ENCODE data around the gene YIPF3.
A peak's percentile ranks its signal among the peaks of the same experiment; 100 is the strongest.

YIPF3 gene

GRCh38 chr6:43509142-43509983 lies 7.4 kb downstream of the YIPF3 start:
- no peak overlapping the region for H3K27ac ChIP-seq (ENCODE audit: low read depth, low read length)
- no peaks in the 10 kb centered on the region for H3K9me3 ChIP-seq (ENCODE audit: insufficient read depth, low read depth, low read length)
- H3K36me3 ChIP-seq (ENCODE audit: insufficient read depth, low read length), result peaks cover 45% of the 10 kb centered on the region
- H3K4me3 ChIP-seq (ENCODE audit: low read length), result peak overlapping the region; percentile 72
- H3K27me3 ChIP-seq (ENCODE audit: insufficient read depth, low read length), result peaks cover 29% of the 10 kb centered on the region
- no peaks in the 10 kb centered on the region; the same call in 1 of the 2 replicates for H3K4me1 ChIP-seq (ENCODE audit: insufficient read depth, low read length)
- H3K9ac ChIP-seq (ENCODE audit: low read depth, low read length), result no peak overlapping the region
- 12% methylated on average over 69 of the region's 69 CpGs for WGBS

DNA sequence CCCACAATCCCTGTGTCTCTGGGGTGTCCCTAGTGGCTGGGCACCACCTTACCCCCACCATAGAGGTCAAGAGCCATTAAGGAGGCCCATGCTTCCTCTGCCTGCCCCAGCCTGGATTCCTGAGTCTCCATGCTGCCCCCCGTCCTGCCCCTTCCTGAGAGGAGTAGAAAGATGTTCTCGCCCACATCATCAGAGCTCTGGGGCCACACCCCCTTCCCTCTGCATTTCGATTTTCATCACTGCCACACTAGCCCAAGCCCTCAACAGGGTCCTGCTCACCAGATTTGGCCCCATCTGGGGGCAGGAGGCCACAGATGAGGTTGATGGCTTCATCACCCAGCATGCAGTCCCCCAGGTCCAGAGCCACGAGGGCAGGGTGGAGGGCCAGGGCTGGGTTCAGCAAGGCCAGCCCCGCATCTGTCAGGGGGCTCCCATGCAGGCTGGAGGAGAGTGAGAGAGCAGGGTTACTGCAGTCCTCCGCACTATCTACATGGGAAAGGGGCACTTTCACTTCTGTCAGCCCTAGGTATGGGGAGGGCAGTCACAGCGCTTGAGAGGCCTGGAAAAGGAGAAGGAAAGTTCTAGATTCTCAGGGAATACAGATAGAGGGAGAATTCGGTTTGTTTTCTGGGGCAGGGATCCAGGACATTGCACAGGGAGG lies 8.1 kb downstream of the YIPF3 start:
- no peaks in the 10 kb centered on the region for H3K9me3 ChIP-seq (ENCODE audit: insufficient read depth, low read depth, low read length)
- H3K27me3 ChIP-seq (ENCODE audit: insufficient read depth, low read length), result peaks cover 29% of the 10 kb centered on the region
- no peaks in the 10 kb centered on the region; the same call in 1 of the 2 replicates for H3K4me1 ChIP-seq (ENCODE audit: insufficient read depth, low read length)
- H3K27ac ChIP-seq (ENCODE audit: low read depth, low read length), result no peak overlapping the region
- H3K4me3 ChIP-seq (ENCODE audit: low read length), result no peak overlapping the region
- H3K36me3 ChIP-seq (ENCODE audit: insufficient read depth, low read length), result peaks cover 45% of the 10 kb centered on the region
- H3K9ac ChIP-seq (ENCODE audit: low read depth, low read length), result no peak overlapping the region
- WGBS, result 77% methylated on average over 8 of the region's 8 CpGs

- no peak overlapping the region for H3K9ac ChIP-seq (ENCODE audit: low read depth, low read length)
- peaks cover 45% of the 10 kb centered on the region for H3K36me3 ChIP-seq (ENCODE audit: insufficient read depth, low read length)
- H3K4me3 ChIP-seq (ENCODE audit: low read length), result no peak overlapping the region
- 40% methylated on average over 14 of the region's 14 CpGs for WGBS
- H3K27me3 ChIP-seq (ENCODE audit: insufficient read depth, low read length), result peaks cover 29% of the 10 kb centered on the region
- H3K4me1 ChIP-seq (ENCODE audit: insufficient read depth, low read length), result no peaks in the 10 kb centered on the region; the same call in 1 of the 2 replicates
- no peak overlapping the region for H3K27ac ChIP-seq (ENCODE audit: low read depth, low read length)
- no peaks in the 10 kb centered on the region for H3K9me3 ChIP-seq (ENCODE audit: insufficient read depth, low read depth, low read length)
These were observed 9.9 kb downstream of the YIPF3 start for GRCh38 chr6:43506667-43507471.

DNA sequence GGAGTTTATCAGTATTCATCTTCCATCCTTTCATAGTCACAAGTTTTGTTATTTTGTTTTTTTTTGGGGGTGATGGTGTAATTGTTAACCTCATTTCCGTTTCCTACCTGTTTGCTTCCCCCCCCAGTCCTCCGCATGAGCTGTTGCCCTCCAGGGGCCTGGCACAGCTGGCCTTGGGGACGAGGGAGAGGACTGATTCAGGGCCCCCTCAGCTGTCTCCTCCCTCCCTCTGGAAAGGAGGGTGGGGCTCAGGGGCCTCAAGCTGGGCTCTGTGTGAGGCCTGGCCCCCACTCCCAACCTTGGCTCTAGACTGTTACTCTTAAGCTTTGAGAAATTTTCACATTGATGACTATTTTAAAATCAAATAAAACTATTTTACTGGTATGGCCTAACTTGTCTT lies 10.6 kb downstream of the YIPF3 start:
- 87% methylated on average over 3 of the region's 3 CpGs for WGBS
- Histone ChIP-seq H3K9me3 (ENCODE audit: insufficient read depth, low read depth, low read length) (no peaks in the 10 kb centered on the region), H3K36me3 (ENCODE audit: insufficient read depth, low read length) (peaks cover 43% of the 10 kb centered on the region), H3K4me3 (ENCODE audit: low read length) (no peak overlapping the region), H3K9ac (ENCODE audit: low read depth, low read length) (no peak overlapping the region), H3K27me3 (ENCODE audit: insufficient read depth, low read length) (peaks cover 29% of the 10 kb centered on the region), H3K27ac (ENCODE audit: low read depth, low read length) (no peak overlapping the region), H3K4me1 (ENCODE audit: insufficient read depth, low read length) (no peaks in the 10 kb centered on the region)

DNA sequence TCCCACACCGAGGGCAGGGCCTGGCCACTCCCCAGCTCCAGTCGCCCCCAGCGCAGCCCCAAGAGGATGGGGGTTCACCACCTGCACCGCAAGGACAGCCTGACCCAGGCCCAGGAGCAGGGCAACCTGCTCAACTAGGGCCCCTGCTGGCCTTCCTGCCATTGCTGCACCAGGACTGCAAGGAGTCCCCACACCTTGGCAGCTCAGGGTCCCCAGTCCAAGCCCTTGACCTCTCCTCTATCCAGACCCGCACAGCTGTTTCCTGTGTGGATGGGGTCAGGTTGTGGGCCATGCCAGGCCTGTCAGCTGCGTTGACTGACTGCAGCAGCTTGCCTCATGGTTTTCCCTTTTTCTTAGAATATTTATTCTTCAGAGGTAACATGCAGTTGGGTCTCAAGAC lies 11.0 kb downstream of the YIPF3 start:
- H3K36me3 ChIP-seq (ENCODE audit: insufficient read depth, low read length), result peaks cover 48% of the 10 kb centered on the region
- no peak overlapping the region for H3K27ac ChIP-seq (ENCODE audit: low read depth, low read length)
- WGBS, result 87% methylated on average over 6 of the region's 6 CpGs
- no peaks in the 10 kb centered on the region for H3K4me1 ChIP-seq (ENCODE audit: insufficient read depth, low read length)
- no peaks in the 10 kb centered on the region for H3K9me3 ChIP-seq (ENCODE audit: insufficient read depth, low read depth, low read length)
- H3K4me3 ChIP-seq (ENCODE audit: low read length), result no peak overlapping the region
- peaks cover 29% of the 10 kb centered on the region for H3K27me3 ChIP-seq (ENCODE audit: insufficient read depth, low read length)
- H3K9ac ChIP-seq (ENCODE audit: low read depth, low read length), result no peak overlapping the region

GRCh38 chr6:43504756-43505593 lies 11.8 kb downstream of the YIPF3 start:
- Histone ChIP-seq H3K27me3 (ENCODE audit: insufficient read depth, low read length) (peaks cover 28% of the 10 kb centered on the region), H3K27ac (ENCODE audit: low read depth, low read length) (no peak overlapping the region), H3K4me1 (ENCODE audit: insufficient read depth, low read length) (no peaks in the 10 kb centered on the region), H3K9me3 (ENCODE audit: insufficient read depth, low read depth, low read length) (no peaks in the 10 kb centered on the region), H3K4me3 (ENCODE audit: low read length) (no peak overlapping the region), H3K9ac (ENCODE audit: low read depth, low read length) (no peak overlapping the region), H3K36me3 (ENCODE audit: insufficient read depth, low read length) (peaks cover 55% of the 10 kb centered on the region)
- 95% methylated on average over 24 of the region's 26 CpGs for WGBS

GRCh38 chr6:43503443-43503842 lies 13.3 kb downstream of the YIPF3 start:
- H3K27ac ChIP-seq (ENCODE audit: low read depth, low read length), result no peak overlapping the region
- H3K27me3 ChIP-seq (ENCODE audit: insufficient read depth, low read length), result peaks cover 13% of the 10 kb centered on the region
- no peaks in the 10 kb centered on the region for H3K9me3 ChIP-seq (ENCODE audit: insufficient read depth, low read depth, low read length)
- no peaks in the 10 kb centered on the region for H3K4me1 ChIP-seq (ENCODE audit: insufficient read depth, low read length)
- peaks cover 70% of the 10 kb centered on the region for H3K36me3 ChIP-seq (ENCODE audit: insufficient read depth, low read length)
- no peak overlapping the region for H3K9ac ChIP-seq (ENCODE audit: low read depth, low read length)
- no peak overlapping the region for H3K4me3 ChIP-seq (ENCODE audit: low read length)
- 96% methylated on average over 8 of the region's 8 CpGs for WGBS

DNA sequence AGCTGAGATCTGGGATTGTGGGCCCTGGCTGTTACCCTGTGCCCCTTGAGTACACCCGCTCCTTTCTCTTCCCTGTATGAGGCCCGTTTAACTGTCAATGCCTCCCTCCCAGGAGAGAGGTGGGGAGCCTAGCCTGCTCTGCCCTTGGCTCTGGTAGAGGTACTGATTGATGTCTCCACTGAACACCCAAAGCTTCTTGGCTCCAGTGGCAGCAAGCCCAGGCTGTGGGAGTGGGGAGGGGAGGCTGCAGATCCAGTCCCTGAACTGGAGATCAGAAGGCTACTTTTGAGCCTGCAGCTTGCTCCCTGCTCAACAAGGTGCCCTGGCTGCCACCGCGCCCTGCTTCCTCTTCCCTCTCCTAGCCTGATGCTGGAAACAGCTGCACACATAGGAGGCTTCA lies 14.1 kb downstream of the YIPF3 start:
- Histone ChIP-seq H3K36me3 (ENCODE audit: insufficient read depth, low read length) (peaks cover 77% of the 10 kb centered on the region), H3K27me3 (ENCODE audit: insufficient read depth, low read length) (peaks cover 5% of the 10 kb centered on the region), H3K9me3 (ENCODE audit: insufficient read depth, low read depth, low read length) (no peaks in the 10 kb centered on the region), H3K4me1 (ENCODE audit: insufficient read depth, low read length) (no peaks in the 10 kb centered on the region), H3K9ac (ENCODE audit: low read depth, low read length) (no peak overlapping the region), H3K27ac (ENCODE audit: low read depth, low read length) (no peak overlapping the region), H3K4me3 (ENCODE audit: low read length) (no peak overlapping the region)
- WGBS, result 90% methylated on average over 4 of the region's 4 CpGs

DNA sequence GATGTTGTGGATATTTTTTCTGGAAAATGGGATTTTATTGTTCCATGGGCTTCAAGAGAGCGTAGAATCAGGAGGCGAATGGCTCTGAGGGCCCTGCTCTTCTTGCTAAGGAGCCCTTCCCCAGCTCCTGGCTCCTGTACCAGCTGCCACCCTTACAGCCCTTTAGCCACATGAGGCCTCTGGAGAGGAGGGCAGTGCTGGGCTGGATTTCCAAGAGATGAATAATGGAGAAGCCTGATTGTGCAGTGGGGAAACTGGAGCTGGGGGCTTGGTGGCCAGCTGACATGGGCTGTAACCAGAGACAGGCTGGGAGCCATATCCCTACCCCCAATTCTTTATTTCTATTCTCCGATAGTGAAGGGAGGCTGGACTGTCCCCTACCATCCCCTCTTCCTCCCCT lies 15.8 kb downstream of the YIPF3 start:
- no peaks in the 10 kb centered on the region for H3K27me3 ChIP-seq (ENCODE audit: insufficient read depth, low read length)
- H3K9me3 ChIP-seq (ENCODE audit: insufficient read depth, low read depth, low read length), result no peaks in the 10 kb centered on the region
- peaks cover 79% of the 10 kb centered on the region for H3K36me3 ChIP-seq (ENCODE audit: insufficient read depth, low read length)
- no peak overlapping the region for H3K27ac ChIP-seq (ENCODE audit: low read depth, low read length)
- H3K4me3 ChIP-seq (ENCODE audit: low read length), result no peak overlapping the region
- 98% methylated on average over 3 of the region's 3 CpGs for WGBS
- H3K9ac ChIP-seq (ENCODE audit: low read depth, low read length), result no peak overlapping the region
- peaks cover 9% of the 10 kb centered on the region for H3K4me1 ChIP-seq (ENCODE audit: insufficient read depth, low read length)

DNA sequence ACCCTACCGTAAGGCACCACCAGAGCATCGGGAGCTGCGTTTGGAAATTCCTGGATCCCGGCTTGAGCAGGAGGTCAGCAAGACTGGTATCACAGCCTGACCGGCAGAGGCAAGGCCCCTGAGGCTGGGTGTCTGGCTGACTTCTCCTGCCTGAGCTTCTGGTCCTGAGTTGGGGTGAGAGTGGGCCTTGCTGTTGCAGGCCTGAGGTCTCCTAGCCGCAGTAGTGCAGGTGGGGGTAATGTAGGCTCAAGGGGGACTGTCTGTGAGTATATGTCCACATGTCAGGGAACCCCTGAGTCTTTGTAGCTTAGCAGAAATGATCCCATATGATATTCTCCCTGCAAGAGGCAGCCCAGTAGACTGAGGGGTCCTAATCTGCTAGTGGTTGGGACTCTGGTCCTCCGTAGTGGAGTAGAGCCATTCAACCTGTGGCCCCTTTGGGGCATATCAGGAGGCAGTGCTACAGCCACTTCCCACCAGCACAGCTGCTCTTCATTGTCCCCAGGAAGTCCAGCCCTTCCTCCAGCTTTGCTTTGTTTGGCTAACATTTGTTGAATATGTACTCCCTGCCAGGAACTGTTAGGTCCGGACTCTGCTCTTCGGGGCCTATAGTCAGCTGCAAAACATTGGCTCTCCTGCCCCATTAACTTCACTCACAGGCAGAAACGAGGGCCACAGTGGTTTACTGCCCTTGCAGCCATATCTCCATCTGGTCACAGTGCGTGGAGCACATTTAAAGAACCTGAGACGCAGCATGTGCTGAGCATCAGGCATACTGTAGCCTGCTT lies 17.5 kb downstream of the YIPF3 start:
- no peaks in the 10 kb centered on the region for H3K9me3 ChIP-seq (ENCODE audit: insufficient read depth, low read depth, low read length)
- H3K4me1 ChIP-seq (ENCODE audit: insufficient read depth, low read length), result peaks cover 15% of the 10 kb centered on the region
- peaks cover 63% of the 10 kb centered on the region for H3K36me3 ChIP-seq (ENCODE audit: insufficient read depth, low read length)
- H3K27me3 ChIP-seq (ENCODE audit: insufficient read depth, low read length), result no peaks in the 10 kb centered on the region
- H3K9ac ChIP-seq (ENCODE audit: low read depth, low read length), result no peak overlapping the region
- 94% methylated on average over 12 of the region's 12 CpGs for WGBS
- no peak overlapping the region for H3K27ac ChIP-seq (ENCODE audit: low read depth, low read length)
- H3K4me3 ChIP-seq (ENCODE audit: low read length), result no peak overlapping the region
